Stimulated activated naive CD8-positive, alpha-beta T cell treated with anti-CD3 and anti-CD28 coated beads, Interleukin-15, Interleukin-2, amounts not matched to agents 100 ng/mL and 50 ng/mL, for 24 hours (primary cell): Measurements from ENCODE around the gene HIF1AN.

Source experiments
- H3K27ac Mint-ChIP-seq: one replicate; pipeline ENCODE4 v1.8.0; 2021; ENCODE audit warnings: mild to moderate bottlenecking, mixed read lengths
- H3K27me3 Mint-ChIP-seq: one replicate; pipeline ENCODE4 v1.8.0; 2021; ENCODE audit warnings: mixed read lengths
- H3K36me3 Mint-ChIP-seq: one replicate; pipeline ENCODE4 v1.8.0; 2021; ENCODE audit warnings: low read depth, mixed read lengths
- H3K4me1 Mint-ChIP-seq: one replicate; pipeline ENCODE4 v1.8.0; 2021; ENCODE audit warnings: low read depth, mixed read lengths
- H3K4me3 Mint-ChIP-seq: one replicate; pipeline ENCODE4 v1.8.0; 2021; ENCODE audit warnings: mild to moderate bottlenecking, mixed read lengths
- H3K9me3 Mint-ChIP-seq: one replicate; pipeline ENCODE4 v1.8.0; 2021; ENCODE audit warnings: mixed read lengths

Gene HIF1AN

DNA sequence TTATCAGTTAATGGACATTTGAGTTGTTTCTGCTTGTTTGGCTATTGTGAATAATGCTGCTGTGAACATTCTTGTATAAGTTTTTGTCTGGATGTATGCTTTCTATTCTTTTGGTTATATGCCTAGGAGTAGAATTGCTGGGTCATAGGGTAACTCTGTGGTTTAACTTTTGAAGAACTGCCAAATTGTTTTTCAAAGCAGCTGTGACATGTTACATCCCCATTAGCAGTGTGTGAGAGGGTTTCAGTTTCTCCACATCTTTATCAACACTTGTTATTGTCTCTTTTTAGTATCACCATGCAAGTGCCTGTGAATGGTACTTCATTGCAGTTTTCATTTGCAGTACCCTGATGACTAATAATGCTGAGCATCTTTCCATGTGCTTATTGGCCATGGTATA, 4.0 kb upstream of the HIF1AN start:
- H3K4me3 Mint-ChIP-seq: no peak overlapping the region
- peaks cover 20% of the 10 kb centered on the region for H3K36me3 Mint-ChIP-seq
- H3K27ac Mint-ChIP-seq: no peak overlapping the region
- H3K27me3 Mint-ChIP-seq: no peaks in the 10 kb centered on the region
- H3K9me3 Mint-ChIP-seq: no peaks in the 10 kb centered on the region
- H3K4me1 Mint-ChIP-seq: peaks cover 35% of the 10 kb centered on the region

DNA sequence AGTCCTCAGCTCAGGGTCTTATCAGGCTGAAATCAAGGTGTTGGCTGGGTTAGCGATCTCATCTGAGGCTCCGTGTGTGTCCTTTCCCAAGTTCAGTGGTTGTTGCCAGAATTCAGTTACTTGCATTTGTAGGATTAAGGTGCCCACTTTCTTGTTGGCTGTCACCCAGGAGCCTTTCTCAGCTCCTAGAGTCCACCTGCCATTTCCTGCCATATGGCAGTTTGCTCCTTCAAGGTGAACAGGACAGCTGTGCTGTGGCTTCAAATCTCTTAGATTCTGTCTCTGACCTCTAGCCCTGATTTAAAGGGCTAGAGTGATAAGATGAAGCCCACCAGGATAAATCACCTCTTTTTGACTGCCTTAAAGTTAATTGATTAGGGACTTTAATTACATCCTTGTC, 1.0 kb upstream of the HIF1AN start:
- Mint-ChIP-seq H3K27me3 (no peaks in the 10 kb centered on the region), H3K36me3 (peaks cover 25% of the 10 kb centered on the region), H3K4me1 (peaks cover 24% of the 10 kb centered on the region), H3K9me3 (no peaks in the 10 kb centered on the region), H3K4me3 (no peak overlapping the region), H3K27ac (peak overlapping the region; percentile 55)

DNA sequence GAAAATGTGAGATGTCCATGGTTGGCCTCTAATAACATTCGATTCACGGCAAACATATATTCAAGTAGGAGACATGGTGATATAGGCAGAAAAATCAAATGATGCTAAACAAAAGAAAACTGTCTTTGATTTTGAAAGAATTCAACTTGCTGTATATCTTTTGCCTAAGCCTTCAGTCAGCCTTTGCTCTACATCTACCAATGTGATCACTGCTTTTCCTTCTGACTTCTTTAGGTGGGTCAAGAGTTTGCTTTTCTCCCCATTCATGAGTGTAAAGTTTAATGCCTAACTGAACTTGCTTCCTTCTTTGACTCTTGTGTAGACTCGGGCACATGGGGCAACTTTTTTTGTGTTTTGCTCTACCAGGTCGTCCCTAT, 417 bp upstream of the HIF1AN start:
- Mint-ChIP-seq H3K27ac (no peak overlapping the region), H3K4me1 (peaks cover 18% of the 10 kb centered on the region), H3K4me3 (no peak overlapping the region), H3K9me3 (no peaks in the 10 kb centered on the region), H3K27me3 (no peaks in the 10 kb centered on the region), H3K36me3 (peaks cover 27% of the 10 kb centered on the region)

DNA sequence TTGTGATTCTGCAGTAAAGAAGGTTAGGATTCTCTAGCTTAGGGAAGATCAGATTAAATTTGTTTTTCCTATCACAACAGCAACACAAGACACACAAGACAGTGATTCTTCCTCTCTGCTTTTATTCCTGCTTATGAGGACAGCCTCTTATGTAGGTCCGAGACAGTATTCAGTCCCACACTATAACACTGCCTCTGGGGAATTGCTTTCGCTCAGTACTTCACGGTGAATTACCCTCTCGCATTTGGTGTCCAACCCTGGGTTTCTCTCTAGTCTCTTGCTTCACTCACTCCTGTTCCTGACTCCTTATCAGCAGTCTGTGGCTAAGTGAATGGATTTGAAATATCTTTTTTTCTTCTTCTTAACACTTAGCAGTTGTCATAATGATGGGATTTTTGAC, 1.7 kb downstream of the HIF1AN start:
- H3K4me1 Mint-ChIP-seq: peaks cover 6% of the 10 kb centered on the region
- peaks cover 45% of the 10 kb centered on the region for H3K36me3 Mint-ChIP-seq
- no peak overlapping the region for H3K4me3 Mint-ChIP-seq
- no peaks in the 10 kb centered on the region for H3K9me3 Mint-ChIP-seq
- H3K27ac Mint-ChIP-seq: peak overlapping the region; percentile 41
- H3K27me3 Mint-ChIP-seq: no peaks in the 10 kb centered on the region

- Mint-ChIP-seq H3K4me3 (no peak overlapping the region), H3K36me3 (peaks cover 80% of the 10 kb centered on the region), H3K27ac (no peak overlapping the region), H3K27me3 (no peaks in the 10 kb centered on the region), H3K9me3 (no peaks in the 10 kb centered on the region), H3K4me1 (no peaks in the 10 kb centered on the region)
Measured at GRCh38 chr10:100544950-100545349, 9.2 kb downstream of the HIF1AN start.

GRCh38 chr10:100551196-100551595, 15.5 kb downstream of the HIF1AN start:
- Mint-ChIP-seq H3K36me3 (peaks cover 28% of the 10 kb centered on the region), H3K4me3 (no peak overlapping the region), H3K9me3 (no peaks in the 10 kb centered on the region), H3K27ac (no peak overlapping the region), H3K27me3 (no peaks in the 10 kb centered on the region), H3K4me1 (no peaks in the 10 kb centered on the region)

- H3K27me3 Mint-ChIP-seq: no peaks in the 10 kb centered on the region
- H3K4me3 Mint-ChIP-seq: no peak overlapping the region
- H3K4me1 Mint-ChIP-seq: no peaks in the 10 kb centered on the region
- no peak overlapping the region for H3K27ac Mint-ChIP-seq
- peaks cover 24% of the 10 kb centered on the region for H3K36me3 Mint-ChIP-seq
- no peaks in the 10 kb centered on the region for H3K9me3 Mint-ChIP-seq
Measured at GRCh38 chr10:100551738-100552137, 16.0 kb downstream of the HIF1AN start.

- no peaks in the 10 kb centered on the region for H3K9me3 Mint-ChIP-seq
- H3K27me3 Mint-ChIP-seq: no peaks in the 10 kb centered on the region
- no peak overlapping the region for H3K27ac Mint-ChIP-seq
- no peaks in the 10 kb centered on the region for H3K4me1 Mint-ChIP-seq
- H3K36me3 Mint-ChIP-seq: peaks cover 9% of the 10 kb centered on the region
- H3K4me3 Mint-ChIP-seq: no peak overlapping the region
Measured at GRCh38 chr10:100553929-100554328, 18.2 kb downstream of the HIF1AN start.

- Mint-ChIP-seq H3K4me3 (no peak overlapping the region), H3K9me3 (no peaks in the 10 kb centered on the region), H3K27me3 (no peaks in the 10 kb centered on the region), H3K36me3 (peaks cover 1% of the 10 kb centered on the region), H3K4me1 (no peaks in the 10 kb centered on the region), H3K27ac (no peak overlapping the region)
Measured at GRCh38 chr10:100554902-100555301, 19.2 kb downstream of the HIF1AN start.

- no peak overlapping the region for H3K27ac Mint-ChIP-seq
- no peak overlapping the region for H3K4me3 Mint-ChIP-seq
Measured at GRCh38 chr10:100560248-100560647, 24.5 kb downstream of the HIF1AN start.

DNA sequence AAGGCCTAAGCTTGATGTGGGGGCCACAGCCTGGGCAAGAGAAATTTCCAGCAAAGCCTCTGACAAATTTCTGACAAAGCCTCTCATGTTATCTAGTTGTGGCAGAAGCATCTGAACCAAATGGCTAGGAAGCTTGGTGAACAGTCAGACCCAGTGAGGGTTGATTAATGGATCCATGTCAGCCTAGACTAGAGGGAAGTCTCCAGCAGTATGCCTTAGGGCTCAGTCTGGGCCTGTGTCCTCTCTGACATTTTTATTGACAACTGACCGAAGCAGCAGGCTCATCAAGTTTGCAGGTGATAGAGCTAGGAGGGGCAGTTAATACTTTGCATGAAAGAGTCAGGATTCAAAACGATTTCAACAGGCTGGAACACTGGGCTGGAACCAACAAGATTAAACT, 25.3 kb downstream of the HIF1AN start:
- H3K9me3 Mint-ChIP-seq: no peaks in the 10 kb centered on the region
- peaks cover 16% of the 10 kb centered on the region for H3K4me1 Mint-ChIP-seq
- H3K27ac Mint-ChIP-seq: no peak overlapping the region
- H3K27me3 Mint-ChIP-seq: peaks cover 27% of the 10 kb centered on the region
- peaks cover 4% of the 10 kb centered on the region for H3K36me3 Mint-ChIP-seq
- no peak overlapping the region for H3K4me3 Mint-ChIP-seq

More at GRCh38 chr10:100560248-100560647, 24.5 kb downstream of the HIF1AN start:
- Mint-ChIP-seq H3K27me3 (peaks cover 23% of the 10 kb centered on the region), H3K4me1 (peaks cover 16% of the 10 kb centered on the region), H3K9me3 (no peaks in the 10 kb centered on the region), H3K36me3 (peaks cover 4% of the 10 kb centered on the region)

DNA sequence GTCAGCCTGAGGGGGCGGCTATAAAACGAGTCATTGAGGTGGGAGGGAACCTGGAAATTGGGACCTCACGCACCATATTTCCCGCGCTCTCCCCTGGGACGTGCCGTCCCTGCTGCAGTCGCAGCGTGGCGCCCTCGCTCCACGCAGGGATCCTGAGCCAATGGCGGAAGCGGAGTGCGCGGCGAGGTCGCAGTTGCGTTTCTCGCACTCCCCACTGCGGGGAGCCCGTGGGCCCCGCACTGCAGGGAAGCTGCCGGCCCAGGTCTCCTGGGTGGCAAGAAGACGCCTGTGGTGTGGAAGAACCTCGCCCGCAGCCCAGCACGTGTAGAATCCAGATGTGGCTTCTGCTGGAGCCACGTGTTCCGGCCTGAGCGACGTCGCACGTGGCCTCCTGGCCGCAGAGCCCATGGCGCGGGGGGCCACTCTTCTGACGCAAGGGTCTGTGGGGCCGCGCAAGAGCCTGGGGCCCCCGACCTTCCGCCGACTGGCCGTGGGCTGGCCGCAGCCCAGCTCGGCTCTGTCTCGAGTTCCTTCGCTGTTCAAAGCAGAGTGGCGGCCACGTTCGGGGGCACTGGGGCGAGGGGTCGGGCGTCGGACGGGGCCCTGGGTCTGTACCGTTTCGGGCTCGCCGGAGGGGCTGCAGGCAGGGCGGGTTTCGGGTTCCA, 26.4 kb downstream of the HIF1AN start:
- Mint-ChIP-seq H3K27ac (no peak overlapping the region), H3K4me1 (peaks cover 16% of the 10 kb centered on the region), H3K36me3 (peaks cover 4% of the 10 kb centered on the region), H3K9me3 (no peaks in the 10 kb centered on the region), H3K4me3 (no peak overlapping the region), H3K27me3 (peaks cover 27% of the 10 kb centered on the region)

DNA sequence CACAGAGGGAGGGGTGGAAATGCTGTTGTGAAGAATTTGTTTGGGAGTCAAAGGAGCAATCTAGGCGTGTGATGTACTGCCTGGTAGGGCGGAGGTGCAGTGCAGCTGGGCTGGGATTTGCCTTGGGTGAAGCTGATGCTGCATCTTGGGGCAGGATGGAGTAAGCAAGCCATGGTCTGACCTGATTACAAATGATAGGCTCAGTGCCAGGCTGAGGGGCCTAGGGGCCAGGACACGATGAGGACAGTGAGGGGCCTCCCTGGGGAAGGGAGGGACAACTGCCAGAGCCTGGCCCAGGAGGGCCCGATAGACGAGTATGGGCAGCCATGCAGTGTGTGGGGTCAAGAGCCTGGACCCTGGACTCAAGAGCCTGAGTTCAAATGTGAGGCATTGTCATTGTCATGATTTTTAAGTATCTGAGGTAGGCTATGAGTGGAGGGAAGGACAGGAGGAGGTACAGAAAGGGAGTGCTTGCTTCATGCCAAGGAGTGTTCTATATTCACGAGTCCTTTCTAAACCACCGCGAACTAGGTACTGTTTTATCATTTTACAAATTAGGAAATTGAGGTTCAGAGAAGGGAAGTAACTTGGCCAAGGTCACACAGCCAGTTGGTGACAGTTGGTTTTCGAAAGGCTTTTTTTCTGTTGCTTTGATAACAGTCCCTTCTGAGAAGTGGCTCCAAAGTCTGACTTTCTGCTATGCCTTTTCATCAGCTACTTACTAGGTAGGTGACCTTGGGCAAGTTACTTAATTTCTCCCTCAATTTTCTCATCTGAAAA, 29.7 kb downstream of the HIF1AN start:
- H3K27me3 Mint-ChIP-seq: peaks cover 27% of the 10 kb centered on the region
- peaks cover 16% of the 10 kb centered on the region for H3K4me1 Mint-ChIP-seq
- H3K9me3 Mint-ChIP-seq: no peaks in the 10 kb centered on the region
- no peak overlapping the region for H3K27ac Mint-ChIP-seq
- H3K36me3 Mint-ChIP-seq: peaks cover 4% of the 10 kb centered on the region
- no peak overlapping the region for H3K4me3 Mint-ChIP-seq

DNA sequence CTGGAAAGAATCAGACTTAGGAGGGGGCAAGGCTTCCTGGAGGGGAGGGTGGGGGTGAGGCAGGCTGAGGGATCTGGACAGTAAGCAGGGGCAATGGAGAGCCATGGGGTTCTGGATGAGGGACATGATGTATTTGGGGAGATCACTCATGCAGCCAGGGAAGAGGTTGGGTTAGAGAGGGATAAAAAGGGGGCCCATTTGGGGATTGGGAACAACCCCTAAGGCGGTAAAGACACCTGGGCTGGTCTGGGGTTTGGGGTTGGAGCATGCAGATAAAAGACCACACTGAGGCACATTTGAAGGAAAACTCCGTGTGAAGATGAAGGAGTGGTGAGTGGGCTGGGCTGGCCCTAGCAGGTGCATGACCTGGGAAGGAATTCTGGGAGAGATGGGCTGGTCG, 30.8 kb downstream of the HIF1AN start:
- Mint-ChIP-seq H3K27me3 (peaks cover 27% of the 10 kb centered on the region), H3K4me3 (no peak overlapping the region), H3K9me3 (no peaks in the 10 kb centered on the region), H3K36me3 (no peaks in the 10 kb centered on the region), H3K4me1 (peaks cover 10% of the 10 kb centered on the region), H3K27ac (no peak overlapping the region)

DNA sequence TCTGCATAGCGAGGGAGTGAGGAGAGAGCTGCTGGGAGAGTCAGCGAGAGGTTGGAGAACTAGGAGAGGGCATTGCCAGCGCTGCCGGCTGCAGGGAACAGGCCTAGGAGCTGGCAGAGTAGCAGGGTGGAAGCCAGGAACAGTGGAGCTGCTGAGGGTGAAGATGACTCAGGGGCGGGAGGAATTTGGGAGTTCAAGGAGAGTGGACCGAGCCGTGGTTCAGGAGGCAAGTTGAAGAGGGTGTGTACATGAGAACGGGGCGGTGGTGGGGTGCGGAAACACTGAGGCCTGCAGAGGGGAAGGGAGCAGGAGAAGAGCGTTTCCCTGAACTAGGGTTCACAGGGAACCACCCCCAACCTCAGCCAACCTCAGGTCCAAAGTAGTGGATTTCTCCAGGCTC, 31.5 kb downstream of the HIF1AN start:
- H3K36me3 Mint-ChIP-seq: no peaks in the 10 kb centered on the region

GRCh38 chr10:100567826-100568225, 32.1 kb downstream of the HIF1AN start:
- Mint-ChIP-seq H3K27me3 (peaks cover 28% of the 10 kb centered on the region), H3K4me3 (no peak overlapping the region), H3K9me3 (no peaks in the 10 kb centered on the region), H3K4me1 (peaks cover 2% of the 10 kb centered on the region), H3K27ac (no peak overlapping the region), H3K36me3 (no peaks in the 10 kb centered on the region)

More for the DNA sequence above, 31.5 kb downstream of the HIF1AN start:
- Mint-ChIP-seq H3K4me1 (peaks cover 4% of the 10 kb centered on the region), H3K4me3 (no peak overlapping the region), H3K9me3 (no peaks in the 10 kb centered on the region), H3K27me3 (peaks cover 27% of the 10 kb centered on the region), H3K27ac (no peak overlapping the region)
